Activated naive CD4-positive, alpha-beta T cell treated with Interleukin-2 at 50 U/mL for 16 hours (primary cell): ENCODE measurements around the gene EIF3I.
A peak's percentile ranks its signal among the peaks of the same experiment; 100 is the strongest.

ENCODE experiments used
- DNase-seq: peaks from one replicate; pipeline ENCODE4 v3.0.0-alpha.2; 2020

EIF3I gene

DNA sequence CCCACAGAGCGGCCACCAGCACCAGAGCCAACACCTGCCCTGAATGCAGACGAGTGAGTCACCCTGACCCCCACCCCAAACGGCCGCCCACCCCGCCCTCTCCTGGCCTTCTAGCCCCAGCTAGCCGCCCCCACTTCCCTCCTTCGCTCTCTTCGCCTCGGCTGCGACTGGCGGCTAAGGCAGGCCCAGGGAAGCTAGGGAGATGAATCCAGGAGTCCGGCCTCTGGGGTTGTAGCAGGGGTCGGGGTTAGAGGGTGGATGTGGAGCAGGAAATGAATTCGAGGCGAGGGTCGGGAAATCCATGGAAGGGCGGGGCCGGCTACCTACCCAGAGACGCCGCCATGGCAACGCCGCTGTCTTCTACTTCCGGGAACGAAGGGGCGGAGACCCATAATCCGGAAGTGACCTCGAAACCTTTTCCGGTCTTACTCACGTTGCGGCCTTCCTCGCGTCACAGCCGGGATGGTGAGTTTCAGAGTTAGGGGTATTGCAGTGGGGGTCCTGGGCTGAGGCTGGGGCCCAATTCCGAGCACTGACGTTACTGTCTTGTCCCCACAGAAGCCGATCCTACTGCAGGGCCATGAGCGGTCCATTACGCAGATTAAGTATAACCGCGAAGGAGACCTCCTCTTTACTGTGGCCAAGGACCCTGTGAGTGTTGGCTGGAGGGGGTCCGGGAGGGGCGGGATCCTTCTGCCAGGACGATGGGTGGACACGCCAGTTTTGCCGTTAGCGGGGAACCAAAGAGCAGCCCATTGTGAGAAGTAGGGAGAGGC is at the start of gene EIF3I, which contains the start of gene TMEM234:
TSS of gene EIF3I (plus strand) at position 428 of the 776 bp plus-strand sequence. CDS start at position 463, 35 bp downstream.
TSS of gene TMEM234 (minus strand) at position 374 of the 776 bp plus-strand sequence. CDS start at position 343, 31 bp downstream.
- peak; percentile 93 for DNase-seq

- no peak for DNase-seq
Measured at GRCh38 chr1:32172621-32173245, 49.5 kb upstream of the EIF3I start.

DNA sequence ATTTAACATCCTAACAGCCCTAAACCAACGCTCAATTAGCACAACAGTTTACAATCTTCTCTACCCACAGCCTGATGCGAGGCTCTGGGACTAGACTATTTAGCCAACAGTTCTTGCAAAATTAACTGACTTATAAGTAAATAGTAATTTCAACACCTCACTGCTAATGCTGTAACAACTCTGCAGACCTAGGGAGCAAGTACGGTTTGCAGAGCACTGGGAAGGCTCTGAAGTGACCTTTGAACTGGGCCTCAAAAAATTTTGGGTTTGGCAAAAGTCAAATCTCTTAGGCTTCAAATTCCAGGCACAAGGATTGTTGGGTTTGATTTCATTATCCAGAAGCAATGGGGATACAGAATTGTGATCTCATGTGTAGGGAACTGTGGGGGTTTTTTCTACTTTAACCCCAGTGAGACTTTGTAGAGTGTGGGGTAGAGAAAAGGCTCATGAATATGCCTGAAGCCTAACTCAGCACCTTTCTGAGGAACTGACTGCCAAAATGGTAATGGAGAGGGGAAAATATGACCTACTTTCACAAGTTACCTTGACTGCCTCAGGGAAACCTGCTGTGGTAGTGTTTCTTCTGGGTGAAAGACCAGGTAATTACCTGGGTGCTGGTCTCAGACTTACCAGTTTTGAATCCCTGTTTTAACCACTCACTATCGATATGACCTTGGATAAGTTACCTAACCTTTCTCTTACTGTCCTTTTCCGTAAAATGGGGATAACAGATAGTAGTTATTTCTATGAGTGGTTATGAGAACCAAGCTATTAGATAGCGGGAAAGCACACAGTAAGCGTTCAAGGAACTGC is 43.6 kb upstream of the EIF3I start:
- DNase-seq = no peak

GRCh38 chr1:32179193-32179442 is 43.1 kb upstream of the EIF3I start:
- DNase-seq = no peak

- peak; percentile 90 for DNase-seq
Measured at GRCh38 chr1:32179443-32180185, 42.6 kb upstream of the EIF3I start, which contains the start of gene TXLNA. TXLNA (plus strand) TSS chr1:32179675; CDS start chr1:32180346, 671 bp downstream.

DNA sequence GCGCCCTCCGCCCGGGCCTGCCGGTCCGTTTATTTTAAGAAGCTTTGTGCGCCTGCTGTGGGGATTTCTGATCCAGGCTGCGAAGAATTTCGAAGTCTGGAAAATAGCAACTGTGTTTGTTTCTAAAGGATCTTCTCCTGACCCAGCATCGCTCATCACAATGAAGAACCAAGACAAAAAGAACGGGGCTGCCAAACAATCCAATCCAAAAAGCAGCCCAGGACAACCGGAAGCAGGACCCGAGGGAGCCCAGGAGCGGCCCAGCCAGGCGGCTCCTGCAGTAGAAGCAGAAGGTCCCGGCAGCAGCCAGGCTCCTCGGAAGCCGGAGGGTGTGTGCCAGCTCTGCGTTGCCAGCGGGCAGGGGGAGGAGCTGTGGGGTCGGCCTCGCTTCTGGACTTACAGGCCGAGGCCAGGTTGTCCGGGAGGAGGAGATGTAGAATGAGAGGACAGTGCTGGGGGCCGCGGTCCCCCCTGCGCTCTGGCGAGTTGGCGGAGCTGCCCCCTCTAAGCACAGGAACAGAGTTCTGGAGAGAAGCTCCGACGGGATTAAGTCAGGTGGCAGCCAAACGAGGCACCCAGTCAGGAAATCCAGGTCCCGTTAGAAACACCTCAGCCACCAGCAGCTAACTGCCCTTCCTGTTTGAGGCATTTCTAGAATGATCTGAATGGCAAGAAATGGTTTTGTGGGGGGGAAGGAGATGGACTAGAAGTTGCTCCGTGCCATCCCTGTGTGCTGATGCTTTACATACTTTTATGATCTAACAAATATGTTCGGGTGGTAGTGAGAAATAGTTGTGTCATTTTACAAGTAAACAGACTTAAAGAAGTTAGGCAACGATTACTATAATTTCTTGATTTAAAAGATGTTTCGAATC is 41.8 kb upstream of the EIF3I start:
- DNase-seq = peak; percentile 41

DNA sequence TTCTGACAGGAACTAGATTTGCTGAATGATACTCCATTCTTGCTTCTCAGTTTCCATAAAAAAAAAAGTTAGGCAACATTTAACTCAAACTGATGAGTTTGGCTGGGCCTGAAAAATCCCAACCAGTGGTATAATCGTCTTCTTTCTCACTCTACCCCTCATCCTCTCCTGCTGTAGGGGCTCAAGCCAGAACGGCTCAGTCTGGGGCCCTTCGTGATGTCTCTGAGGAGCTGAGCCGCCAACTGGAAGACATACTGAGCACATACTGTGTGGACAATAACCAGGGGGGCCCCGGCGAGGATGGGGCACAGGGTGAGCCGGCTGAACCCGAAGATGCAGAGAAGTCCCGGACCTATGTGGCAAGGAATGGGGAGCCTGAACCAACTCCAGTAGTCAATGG is 41.1 kb upstream of the EIF3I start:
- no peak for DNase-seq

- DNase-seq = no peak
Measured at GRCh38 chr1:32181563-32181962, 40.6 kb upstream of the EIF3I start.

DNA sequence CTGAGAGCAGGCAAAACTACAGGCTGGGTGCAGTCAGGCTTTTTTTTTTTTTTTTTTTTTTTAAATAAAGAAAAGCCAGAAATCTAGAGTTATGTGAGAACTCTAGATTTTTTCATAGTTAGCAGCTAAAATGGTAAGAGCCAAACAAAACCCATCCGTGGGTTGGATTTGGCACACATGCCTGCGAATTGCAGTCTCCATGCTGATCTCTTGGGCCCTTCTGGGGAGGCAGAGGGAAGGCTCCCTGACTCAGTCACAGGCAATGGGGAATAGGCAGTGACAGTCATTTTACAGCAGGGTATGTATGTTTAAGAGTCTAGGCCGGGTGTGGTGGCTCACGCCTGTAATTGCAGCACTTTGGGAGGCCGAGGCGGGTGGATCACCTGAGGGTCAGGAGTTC is 40.1 kb upstream of the EIF3I start:
- DNase-seq = no peak

DNA sequence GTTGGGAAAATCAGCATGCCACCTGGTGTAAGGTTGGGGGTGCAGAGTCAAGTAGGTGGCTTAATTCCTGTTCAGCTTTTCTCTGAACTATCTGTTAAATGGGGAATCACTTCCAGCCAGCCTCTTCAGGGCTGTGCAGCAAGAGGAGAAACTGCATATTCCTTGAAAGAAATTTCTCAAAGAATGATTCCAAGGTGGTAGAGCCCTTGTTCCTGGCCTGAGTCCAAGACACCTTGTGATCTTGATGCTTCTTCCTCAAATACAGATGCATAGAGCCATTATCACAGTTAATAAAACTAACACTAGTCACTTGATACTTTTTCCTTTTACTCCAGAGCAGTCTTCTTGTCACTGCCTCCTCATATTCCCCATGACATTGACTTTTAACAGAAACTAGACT is 37.6 kb upstream of the EIF3I start:
- DNase-seq = no peak

DNA sequence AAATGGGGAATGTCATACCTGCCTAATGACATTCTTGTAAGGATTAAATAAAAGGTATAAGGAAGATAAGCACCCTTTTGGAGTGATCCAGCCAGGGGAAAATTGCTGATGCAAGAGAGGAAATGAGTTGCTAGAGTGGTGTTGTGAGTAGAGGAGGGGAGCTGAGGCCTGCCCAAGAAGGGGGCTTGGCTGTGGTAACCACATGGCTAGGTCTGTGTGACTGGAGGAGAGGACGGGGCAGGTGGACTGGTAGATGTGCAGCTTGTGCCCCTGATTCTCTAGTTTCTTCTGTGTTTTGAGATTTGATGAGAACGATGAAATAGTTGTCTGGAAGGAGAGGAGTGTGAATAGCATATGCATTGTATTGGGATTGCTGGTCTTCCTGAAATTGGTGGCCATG is 36.1 kb upstream of the EIF3I start:
- DNase-seq = no peak

GRCh38 chr1:32186491-32186890 is 35.7 kb upstream of the EIF3I start:
- no peak for DNase-seq

DNA sequence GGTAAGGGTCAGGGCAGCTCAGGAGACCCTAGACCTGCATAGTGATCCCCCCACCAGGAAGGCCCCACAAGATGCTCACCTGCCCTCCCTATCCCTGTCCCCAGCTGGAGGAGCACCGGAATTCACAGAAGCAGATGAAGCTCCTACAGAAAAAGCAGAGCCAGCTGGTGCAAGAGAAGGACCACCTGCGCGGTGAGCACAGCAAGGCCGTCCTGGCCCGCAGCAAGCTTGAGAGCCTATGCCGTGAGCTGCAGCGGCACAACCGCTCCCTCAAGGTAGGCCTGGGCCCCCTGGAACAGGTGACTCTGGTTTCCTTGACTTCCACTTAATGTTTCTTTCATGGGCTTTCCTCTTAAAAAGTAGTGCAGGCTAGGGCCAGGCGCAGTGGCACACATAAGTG is 34.4 kb upstream of the EIF3I start:
- DNase-seq = no peak

DNA sequence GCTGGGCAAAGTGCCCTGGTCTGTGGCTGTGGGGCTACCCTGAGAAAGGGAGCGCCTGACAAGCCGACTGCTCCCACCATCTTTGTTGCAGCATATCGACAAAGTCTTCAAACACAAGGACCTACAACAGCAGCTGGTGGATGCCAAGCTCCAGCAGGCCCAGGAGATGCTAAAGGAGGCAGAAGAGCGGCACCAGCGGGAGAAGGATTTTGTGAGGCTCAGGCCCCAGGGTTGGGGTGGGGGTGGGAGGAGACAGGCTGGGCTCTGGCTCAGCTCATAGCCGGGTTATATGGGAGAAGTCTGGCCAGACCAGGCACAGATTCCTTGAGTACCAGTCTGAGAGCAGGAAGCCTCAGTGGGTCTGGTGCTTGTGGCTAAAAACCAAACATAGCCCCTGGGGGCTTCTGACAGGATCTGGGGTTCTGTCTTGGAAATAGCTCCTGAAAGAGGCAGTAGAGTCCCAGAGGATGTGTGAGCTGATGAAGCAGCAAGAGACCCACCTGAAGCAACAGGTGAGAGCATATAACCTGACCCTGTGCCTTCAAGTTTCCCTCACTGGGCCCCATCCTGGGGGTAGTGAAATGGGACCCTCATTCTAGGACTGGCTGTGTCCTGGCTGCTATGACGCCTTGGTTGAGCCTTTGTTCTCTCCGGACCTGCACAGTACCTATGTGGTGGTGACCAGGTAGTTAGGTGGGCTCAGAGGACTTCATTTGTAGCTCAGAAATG is 29.8 kb upstream of the EIF3I start:
- DNase-seq = no peak

GRCh38 chr1:32194984-32195383 is 27.2 kb upstream of the EIF3I start:
- no peak for DNase-seq

DNA sequence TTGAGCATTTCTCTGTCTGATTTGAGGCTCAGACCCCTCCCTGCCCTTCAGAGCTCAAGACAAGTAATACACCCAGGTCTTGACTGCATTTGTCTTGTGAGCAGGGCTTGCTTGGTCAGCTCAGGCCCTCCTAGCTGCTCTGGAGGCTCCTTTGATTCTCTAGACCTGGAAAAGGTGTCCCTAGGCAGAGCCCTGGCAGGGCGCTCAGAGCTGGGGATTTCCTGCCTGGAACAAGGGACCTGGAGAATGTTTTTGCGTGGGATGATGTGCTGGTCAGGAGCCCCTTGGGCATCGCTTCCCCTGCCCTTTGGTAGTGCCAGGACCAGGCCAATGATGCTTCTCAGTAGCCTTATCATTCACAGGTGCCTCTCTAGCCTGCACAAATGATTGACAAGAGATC is 26.7 kb upstream of the EIF3I start:
- DNase-seq = no peak

DNA sequence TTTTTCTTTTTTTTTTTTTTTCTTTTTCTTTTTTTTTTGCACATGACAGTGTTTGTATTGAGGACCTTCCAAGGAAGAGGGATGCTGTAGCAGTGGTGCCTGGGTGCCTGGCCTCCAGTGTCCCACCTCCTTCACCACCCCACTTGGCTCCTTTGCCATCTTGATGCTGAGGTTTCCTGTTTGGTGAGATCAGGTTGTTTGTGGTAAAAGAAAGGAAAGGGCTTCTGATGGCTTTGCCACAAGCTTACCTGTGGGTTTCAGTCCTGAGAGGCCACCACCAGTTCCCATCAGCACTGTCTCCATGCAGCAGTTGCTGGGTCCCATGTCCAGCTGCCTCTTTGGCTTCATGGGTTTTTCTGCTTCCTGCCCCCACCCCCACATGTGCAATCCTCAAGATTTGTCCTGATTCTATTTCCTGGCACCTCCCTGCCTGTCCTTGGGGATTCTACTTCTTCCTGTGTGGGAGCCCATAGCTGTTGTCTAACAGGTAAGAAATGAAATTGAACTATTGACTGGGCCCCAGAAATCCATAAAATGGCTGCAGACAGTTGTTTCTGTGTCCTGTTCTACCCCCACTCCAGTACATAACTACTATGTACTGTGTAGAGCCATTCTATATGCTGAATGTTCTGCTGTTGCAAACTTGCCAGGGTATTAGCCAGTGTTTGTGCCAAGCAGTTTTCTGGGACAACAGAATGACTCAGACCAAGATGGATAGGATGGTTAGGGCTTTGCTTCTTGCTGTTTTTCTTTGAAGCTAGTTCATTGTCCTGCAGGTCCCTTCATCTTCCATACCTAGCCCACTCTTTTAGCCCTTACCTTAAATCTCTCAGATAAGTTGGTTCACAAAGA is 26.0 kb upstream of the EIF3I start:
- no peak for DNase-seq

DNA sequence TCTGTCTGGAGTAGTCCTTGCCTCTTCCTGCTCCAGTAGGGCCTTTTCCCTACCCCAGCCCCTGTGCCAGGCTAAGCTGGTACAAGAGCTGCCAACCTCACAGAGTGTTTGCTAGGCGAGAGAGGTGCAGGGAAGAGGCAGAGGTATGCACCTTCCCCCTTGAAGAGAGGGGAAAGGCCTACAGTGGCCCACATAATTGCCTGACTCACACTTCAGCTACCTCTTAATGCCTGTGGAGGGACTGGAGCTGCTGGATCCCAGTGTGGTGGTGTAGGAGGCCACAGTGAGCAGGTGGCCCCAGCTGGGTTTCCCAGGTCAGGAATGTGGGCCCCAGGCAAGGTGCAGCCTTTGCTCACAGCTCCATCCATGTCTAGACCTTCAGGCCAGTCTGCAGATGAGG is 25.1 kb upstream of the EIF3I start:
- no peak for DNase-seq

DNA sequence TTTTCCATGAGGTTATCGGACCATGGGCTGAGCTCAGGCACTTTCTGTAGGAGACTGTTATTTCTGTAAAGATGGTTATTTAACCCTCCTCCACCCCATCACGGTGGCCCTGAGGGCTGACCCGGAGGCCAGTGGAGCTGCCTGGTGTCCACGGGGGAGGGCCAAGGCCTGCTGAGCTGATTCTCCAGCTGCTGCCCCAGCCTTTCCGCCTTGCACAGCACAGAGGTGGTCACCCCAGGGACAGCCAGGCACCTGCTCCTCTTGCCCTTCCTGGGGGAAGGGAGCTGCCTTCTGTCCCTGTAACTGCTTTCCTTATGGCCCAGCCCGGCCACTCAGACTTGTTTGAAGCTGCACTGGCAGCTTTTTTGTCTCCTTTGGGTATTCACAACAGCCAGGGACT is 24.4 kb upstream of the EIF3I start:
- no peak for DNase-seq
